ENCODE data around the gene FREY1.

- TF ChIP-seq POLR2A (IDR thresholded peaks at IDR 0.05; ENCODE audit: low read depth, low read length) (no peak), MXI1 (IDR thresholded peaks at IDR 0.05; ENCODE audit: borderline replicate concordance, low read depth, low read length) (no peak), CTCF (conservative IDR thresholded peaks at IDR 0.05; ENCODE audit: low read depth, low read length) (no peak), RFX5 (IDR thresholded peaks at IDR 0.05; ENCODE audit: low read depth, low read length) (no peak), SMC3 (IDR thresholded peaks at IDR 0.05; ENCODE audit: low read depth, low read length) (no peak), MAZ (IDR thresholded peaks at IDR 0.05; ENCODE audit: borderline replicate concordance, low read depth, low read length) (peak; percentile 49; the same call in 1 of the 2 replicates), BHLHE40 (IDR thresholded peaks at IDR 0.05; ENCODE audit: low read depth, low read length) (peak; percentile 96), RAD21 (IDR thresholded peaks at IDR 0.05; ENCODE audit: low read length) (0 out of 2 replicates have a peak, but pooled peaks have one; percentile 2), FOS (IDR thresholded peaks at IDR 0.05; ENCODE audit: low read depth, low read length) (peak; percentile 23; the same call in 1 of the 2 replicates), CEBPB (IDR thresholded peaks at IDR 0.05; ENCODE audit: low read depth, low read length) (peak; percentile 27; the same call in 1 of the 2 replicates), USF2 (IDR thresholded peaks at IDR 0.05; ENCODE audit: low read depth, low read length) (0 out of 2 replicates have a peak, but pooled peaks have one; percentile 5), CHD1 (IDR thresholded peaks at IDR 0.05; ENCODE audit: low read depth, low read length) (peak; percentile 95; the same call in 1 of the 2 replicates)
These were observed 7.5 kb downstream of the FREY1 start for GRCh38 chr11:45899448-45900174.
